ENCODE data around the gene PPIF.

DNA sequence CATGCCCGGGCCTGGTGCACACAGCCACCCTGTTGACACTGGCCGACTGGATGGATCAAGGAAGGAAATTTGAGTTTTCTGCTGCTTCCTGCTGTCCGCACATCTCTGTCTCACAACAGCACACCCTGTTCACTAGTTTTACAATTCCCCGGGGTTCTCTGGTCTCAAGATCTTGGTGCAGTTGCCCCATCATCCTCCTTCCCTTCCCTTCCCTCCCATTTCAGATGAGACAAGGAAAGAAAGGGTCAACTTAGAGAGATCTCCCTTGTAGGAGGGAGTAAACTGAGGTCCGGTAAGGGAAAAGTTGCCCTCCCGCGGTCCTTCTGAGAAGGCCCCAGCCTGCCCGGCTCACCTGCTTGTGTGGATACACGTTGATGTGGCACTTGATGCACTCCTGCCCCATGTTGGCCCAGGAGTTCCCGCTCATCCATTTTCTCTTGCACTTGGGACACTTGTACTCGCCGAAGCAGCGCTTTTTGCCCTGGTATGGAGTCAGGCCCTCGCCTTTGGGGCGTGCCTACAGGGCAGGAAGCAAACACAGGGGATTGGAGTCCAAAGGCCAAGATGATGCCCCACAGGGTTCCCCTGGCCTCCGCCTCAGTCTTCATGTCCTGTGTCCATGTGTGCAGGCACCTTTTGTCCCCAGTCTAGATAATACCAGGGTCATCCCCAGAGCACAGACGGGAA is 46.8 kb downstream of the PPIF start:
- TF ChIP-seq CTCF (conservative IDR thresholded peaks at IDR 0.05; ENCODE audit: low read length) (no peak), EZH2phosphoT487 (IDR thresholded peaks at IDR 0.05; ENCODE audit: borderline replicate concordance, low read depth, low read length) (no peak)
